HuH-7 (cell line): ENCODE data around the gene MATN1.
"Not testable (repeated sequence)": the region's sequence is repeated elsewhere in the genome, so short reads cannot be mapped to it uniquely, and the experiment has no call there.

Source experiments
- DNase-seq: peaks from one replicate; pipeline ENCODE4 v3.0.0; 2011; ENCODE audit warnings: low spot score

Gene MATN1

DNA sequence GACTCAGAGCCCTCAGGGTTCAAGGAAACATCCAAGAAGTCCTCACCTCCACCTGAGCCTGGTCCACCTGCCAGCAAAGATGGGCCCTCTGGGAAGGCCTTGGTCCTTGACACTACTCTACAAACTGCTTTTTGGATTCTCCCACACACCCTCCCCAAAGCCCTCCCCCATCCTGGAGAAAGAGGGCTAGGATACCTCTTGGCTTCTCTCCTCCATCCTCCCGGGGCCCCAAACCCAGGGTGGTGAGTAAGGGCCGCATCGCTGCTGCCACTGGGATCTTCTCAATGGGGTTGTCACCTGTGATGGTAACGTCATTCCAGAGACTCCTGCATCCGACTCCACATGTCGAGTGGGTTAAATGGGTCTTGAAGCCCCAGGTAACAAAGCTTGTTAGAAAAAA lies 26.6 kb downstream of the MATN1 start:
- no peak for DNase-seq

DNA sequence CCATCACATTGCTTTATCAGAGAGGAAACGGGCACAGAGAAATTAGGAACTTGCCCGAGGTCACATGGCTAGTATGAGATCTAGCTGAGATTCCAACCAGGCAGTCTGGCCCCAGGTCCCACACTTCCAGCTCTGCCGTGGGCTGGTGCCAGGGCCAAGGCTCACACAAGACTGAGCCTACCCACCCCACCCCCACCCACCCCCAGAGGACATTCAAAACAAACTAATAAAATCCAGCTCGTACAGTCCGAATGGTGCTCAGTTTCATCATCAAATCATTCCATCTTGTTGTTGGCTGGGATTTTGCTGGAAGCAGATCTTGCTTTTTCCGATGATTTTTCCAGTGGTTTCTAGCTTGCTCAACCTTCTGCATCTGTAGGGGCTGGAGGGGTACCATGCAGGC lies 27.9 kb downstream of the MATN1 start:
- no peak for DNase-seq

DNA sequence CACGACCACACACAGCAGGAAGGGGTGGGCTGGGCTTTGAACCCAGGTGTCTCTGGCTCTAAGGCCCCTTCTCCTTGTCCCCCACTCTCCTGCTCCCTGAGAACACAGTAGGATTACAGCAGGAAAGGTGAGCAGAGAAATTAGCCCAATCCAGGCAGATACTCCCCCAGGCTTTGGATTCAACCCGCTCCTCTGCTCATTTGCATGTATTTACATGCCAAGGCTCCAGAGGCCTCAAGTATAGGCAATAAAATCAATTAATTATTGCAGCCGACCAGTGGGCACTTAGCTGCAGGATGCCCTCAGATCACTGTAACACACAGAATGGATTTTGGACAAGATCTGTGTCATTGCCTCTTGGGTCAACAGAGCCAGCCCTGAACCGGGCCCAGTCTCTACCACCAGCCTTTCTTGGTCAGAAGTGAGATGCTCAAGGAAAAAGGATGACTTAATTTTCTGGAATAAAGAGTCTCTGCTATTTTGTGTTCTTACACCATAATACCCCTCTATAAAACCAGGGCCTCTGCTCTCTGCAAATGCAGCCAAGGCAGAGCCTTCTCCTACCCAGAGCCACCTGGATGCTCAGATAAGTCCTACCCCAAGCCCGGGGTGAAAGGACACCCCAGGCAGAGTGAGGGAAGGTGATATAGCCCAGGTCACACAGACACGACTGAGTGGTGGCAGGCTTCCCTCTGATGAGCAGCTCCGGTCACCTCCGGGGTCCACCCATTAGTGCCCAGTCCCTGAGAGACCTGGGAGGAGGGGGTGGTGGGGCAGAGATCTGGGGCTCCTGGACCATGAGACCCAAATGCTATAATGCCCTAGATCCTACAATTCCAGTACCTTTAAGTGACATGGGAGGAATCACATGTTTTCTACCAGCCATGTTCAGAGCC lies 28.9 kb downstream of the MATN1 start:
- no peak for DNase-seq

GRCh38 chr1:30693822-30694221 lies 29.6 kb downstream of the MATN1 start:
- no peak for DNase-seq

DNA sequence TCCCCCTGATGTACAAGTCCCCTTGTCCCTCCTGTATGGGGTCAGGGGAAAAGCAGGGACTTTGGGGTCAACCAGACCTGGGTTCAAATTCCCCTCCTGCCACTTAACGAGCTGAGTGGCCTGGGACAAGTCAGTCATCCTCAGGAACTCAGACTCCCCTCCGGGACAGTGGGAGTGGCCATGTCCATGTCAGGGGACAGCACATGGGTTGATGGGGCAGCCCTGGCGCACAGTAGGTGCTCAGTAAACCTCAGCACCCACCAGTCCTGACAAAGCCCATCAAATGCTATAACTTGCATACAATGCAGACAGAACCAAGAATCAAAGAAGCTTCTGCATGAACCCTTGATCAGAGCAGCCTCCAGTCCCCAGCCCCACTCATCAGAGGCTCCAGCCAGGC lies 30.0 kb downstream of the MATN1 start:
- DNase-seq = no peak

DNA sequence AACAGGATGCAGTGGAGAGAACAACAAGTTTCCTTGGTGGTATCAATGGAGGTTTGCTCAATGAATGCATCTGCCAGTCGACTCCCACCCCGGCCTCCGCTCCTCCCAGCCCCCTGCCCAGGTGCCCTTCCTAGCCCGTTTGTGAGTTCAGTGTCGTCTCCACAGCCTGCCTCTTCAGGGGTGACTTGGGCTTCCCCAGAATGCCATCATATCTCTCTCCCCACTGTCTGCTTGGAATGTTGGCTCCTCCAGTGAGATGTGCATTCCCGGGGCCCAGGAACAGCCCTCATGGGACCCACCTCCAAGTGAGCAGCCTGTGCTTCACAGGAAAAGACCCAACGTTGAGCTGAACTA lies 30.5 kb downstream of the MATN1 start:
- no peak for DNase-seq

- no peak for DNase-seq
Observed at GRCh38 chr1:30692201-30692947, 31.0 kb downstream of the MATN1 start.

- DNase-seq = no peak
Observed at GRCh38 chr1:30691480-30691879, 31.9 kb downstream of the MATN1 start.

- no peak for DNase-seq
Observed at GRCh38 chr1:30689901-30690645, 33.3 kb downstream of the MATN1 start.

- no peak for DNase-seq
Observed at GRCh38 chr1:30688920-30689794, 34.2 kb downstream of the MATN1 start.

DNA sequence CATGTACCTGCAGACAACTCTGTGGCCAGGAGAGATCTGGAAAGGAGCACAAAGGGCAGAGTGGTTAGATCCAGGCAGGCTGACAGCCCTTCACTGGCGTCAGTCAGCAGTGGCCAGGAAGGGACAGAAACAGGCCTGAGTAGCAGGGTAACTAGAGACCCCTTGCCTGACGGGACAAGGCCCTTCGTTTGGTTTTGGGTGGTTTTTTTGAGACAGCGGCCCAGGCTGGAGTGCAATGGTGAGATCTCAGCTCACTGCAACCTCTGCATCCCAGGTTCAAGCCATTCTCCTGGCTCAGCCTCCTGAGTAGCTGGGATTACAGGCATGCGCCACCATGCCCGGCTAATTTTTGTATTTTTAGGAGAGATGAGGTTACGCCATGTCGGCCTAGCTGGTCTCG lies 34.9 kb downstream of the MATN1 start:
- DNase-seq = not testable (repeated sequence)

DNA sequence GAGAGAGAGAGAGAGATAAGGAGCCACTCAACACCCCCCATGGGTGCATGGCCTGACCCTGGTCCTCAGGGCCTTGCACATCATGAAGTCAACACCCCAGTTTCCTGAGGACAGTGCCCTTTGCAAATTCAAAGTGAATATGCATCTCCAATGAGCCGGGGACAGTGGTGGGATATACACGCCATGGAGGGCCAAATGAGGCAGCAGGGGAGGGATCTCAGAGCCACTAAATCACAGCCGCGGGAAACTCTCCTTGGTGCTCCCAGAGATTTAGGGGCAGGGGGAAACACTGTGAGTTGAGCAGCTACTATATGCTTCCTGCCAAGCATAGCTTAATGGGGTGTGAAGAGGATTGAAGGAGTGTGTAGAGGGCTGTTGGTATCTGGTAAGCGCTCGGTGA lies 35.5 kb downstream of the MATN1 start:
- no peak for DNase-seq

- DNase-seq = no peak
Observed at GRCh38 chr1:30686236-30686935, 37.0 kb downstream of the MATN1 start.

- no peak for DNase-seq
Observed at GRCh38 chr1:30685796-30686165, 37.6 kb downstream of the MATN1 start.

DNA sequence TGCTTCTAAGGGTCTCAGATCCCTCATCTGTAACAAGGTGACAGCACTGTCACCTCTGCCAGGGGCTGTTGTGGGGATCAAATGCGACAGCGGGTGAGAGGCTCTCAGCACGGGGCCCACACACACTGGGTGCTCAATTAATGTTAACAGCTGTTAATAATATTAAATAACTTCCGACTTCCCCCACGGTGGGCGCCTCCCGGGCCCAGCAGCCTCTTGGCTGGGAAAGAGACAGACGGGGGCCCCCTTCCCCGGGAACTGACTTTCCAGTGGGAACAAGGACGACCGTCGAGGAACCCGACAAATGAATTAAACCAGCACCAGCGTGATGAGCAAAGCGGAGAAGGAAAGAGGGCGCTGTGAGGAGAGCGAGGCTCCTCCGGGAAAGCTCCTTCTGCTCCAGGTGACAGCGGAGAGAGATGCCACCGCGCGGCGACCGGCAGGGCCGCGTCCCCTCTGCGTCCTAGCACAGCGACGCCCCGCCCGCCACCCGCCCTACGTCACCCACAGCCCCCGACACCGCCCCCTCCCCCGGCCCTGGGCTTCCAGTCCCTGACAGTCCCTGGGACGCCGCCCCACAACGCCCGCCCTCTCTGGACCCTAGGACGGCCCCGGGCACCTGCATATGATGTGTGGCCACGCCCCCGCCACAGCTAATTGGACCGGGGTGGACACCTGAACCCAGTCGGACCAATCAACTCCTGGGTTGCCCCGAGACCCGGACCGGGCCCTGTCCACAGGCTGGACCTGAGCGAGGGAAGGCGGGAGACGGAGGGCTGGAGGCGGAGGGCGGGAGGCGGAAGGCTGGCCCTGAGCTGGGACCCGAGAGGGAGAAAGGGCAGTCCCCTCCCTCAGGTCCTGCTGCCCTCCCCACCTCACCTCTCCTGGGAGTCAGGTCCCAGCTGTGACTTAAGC lies 38.2 kb downstream of the MATN1 start:
- no peak for DNase-seq

DNA sequence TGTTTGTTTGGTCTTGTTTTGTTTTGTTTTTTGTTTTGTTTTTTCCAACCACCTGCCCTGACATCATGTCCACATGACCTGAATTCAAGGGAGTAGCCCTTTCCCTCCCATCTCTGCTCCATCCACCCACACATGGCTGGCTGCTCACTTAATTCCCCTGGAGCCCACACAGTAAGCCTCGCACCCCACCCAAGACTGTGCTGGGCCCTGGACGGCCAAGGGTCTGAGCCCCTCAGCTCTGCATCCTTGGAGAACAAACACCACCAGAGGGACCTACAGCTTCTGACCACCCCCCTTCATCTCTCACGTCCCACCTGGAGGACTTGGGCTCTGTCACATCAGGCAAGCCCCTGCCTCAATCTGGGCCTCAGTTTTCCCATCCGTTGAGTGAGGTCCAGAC lies 39.1 kb downstream of the MATN1 start:
- no peak for DNase-seq

DNA sequence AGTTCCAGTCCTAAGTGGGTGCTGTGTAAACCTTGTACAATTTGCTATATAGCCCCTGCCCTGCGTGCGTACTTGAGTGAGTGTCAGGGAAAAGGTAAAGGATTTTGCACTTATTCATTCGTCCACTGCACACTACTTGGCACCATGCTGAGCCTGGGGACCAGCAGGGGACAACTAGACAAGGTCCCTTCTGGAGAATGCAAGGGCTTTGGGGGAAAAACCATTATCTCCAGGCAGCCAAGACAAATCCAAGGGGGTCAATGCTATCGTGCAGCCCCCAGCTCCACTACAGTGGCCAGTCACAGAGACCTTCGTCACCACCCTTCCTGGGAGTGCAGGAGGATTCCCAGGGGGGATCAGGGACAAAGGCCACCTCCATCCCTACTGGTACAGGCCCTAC lies 39.7 kb downstream of the MATN1 start:
- no peak for DNase-seq

- DNase-seq = no peak
Observed at GRCh38 chr1:30682396-30683275, 40.7 kb downstream of the MATN1 start.

DNA sequence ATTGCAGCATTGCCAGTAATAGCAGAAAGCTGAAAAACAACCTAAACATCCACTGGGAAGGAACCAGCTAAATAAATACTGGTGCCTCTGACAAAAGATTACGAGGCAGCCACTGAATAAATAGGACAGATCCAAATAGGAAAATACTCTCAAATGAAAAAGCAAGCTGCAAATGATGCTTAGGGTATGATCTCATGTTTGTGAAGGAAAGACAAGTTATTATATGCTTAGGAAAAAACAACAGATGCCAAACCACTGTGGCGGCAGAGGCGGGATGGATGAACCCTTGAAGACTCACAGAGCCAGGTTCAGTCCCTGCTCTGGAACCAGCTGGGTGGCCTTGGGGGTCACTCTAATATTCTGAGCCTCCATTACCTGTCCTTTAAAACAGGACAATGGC lies 41.6 kb downstream of the MATN1 start:
- no peak for DNase-seq
